Stomach (tissue), 4 donors: ENCODE measurements around the gene PTPN22.

ENCODE experiments used
- EP300 ChIP-seq: sonication (generic); formaldehyde crosslinking; IDR thresholded peaks from one replicate; pipeline ENCODE4 v1.6.1; 2017; ENCODE audit warnings: antibody characterized with exemption
- POLR2A ChIP-seq, 4 donors: fragments of 450-650 bp; IDR thresholded peaks; one replicate each; pipeline ENCODE4 v1.6.1; 2016; ENCODE audit warnings: antibody characterized with exemption in 4 of 4, control low read depth in 2 of 4, mild to moderate bottlenecking in 1 of 4, moderate library complexity in 1 of 4
- POLR2AphosphoS5 ChIP-seq, 3 donors: sonication (generic); formaldehyde crosslinking; IDR thresholded peaks; one replicate each; pipeline ENCODE4 v1.6.1; 2016; ENCODE audit warnings: antibody characterized with exemption in 3 of 3
- TF ChIP-seq, protein P1 (sequence below), 7 experiments: fragments of 450-650 bp in 4 of 7; fragments of 200-600 bp in 3 of 7; sonication (generic) in 3 of 7; IDR thresholded peaks; one replicate each; pipeline ENCODE4 v1.5.1; 2016 to 2019; ENCODE audit warnings: antibody characterized with exemption in 7 of 7, control low read depth in 2 of 7, mild to moderate bottlenecking in 1 of 7

DNA sequence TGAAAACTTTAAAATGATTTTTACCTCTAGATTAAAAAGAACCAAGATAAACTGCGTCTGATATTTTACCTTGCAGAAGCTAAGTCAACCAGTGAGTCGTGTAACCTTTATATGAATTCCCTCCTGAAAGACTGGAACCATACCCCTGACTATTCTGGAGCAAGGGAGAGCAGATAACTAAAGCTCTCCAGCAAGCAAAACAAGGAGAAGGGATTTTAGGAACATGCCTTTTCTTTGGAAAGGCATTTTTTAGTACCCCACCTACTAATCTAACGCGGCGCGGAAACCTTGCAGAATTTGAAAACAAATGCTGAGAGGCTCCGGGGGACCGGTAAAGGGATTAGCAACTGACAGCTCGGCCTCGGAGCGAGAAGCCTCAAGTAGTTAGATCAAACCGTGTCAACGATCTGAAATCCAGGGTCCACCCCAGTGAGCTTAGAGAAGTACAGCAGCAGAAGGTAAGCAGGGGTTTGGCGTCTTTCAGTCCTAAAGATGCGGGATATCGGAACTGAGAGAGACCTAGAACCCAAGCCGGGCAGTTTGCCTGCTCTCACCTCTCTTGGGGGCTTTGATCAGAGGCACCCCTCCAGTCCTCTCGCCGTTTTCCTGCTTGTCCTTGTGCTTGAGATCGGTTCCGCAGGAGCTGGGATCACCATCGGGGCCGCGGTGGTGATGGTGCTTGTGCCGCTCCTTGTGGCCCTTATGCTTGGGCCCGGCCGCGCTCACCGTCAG, 60.2 kb downstream of the PTPN22 start:
- TF ChIP-seq, protein P1, sequence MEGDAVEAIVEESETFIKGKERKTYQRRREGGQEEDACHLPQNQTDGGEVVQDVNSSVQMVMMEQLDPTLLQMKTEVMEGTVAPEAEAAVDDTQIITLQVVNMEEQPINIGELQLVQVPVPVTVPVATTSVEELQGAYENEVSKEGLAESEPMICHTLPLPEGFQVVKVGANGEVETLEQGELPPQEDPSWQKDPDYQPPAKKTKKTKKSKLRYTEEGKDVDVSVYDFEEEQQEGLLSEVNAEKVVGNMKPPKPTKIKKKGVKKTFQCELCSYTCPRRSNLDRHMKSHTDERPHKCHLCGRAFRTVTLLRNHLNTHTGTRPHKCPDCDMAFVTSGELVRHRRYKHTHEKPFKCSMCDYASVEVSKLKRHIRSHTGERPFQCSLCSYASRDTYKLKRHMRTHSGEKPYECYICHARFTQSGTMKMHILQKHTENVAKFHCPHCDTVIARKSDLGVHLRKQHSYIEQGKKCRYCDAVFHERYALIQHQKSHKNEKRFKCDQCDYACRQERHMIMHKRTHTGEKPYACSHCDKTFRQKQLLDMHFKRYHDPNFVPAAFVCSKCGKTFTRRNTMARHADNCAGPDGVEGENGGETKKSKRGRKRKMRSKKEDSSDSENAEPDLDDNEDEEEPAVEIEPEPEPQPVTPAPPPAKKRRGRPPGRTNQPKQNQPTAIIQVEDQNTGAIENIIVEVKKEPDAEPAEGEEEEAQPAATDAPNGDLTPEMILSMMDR (IDR thresholded peaks at IDR 0.05), result no peak
- TF ChIP-seq POLR2A (IDR thresholded peaks at IDR 0.05) (no peak), POLR2AphosphoS5 (IDR thresholded peaks at IDR 0.05) (no peak), EP300 (no peak)
